Measurements from ENCODE around the gene RPTOR.

RPTOR gene

GRCh38 chr17:80729016-80729415 is 184.4 kb downstream of the RPTOR start:
- H3K27me3 ChIP-seq, result no peaks in the 10 kb centered on the region; a peak in 1 of 22 replicates
- peaks cover 22 to 44% (median 40%) of the 10 kb centered on the region in 10 experiments for H3K4me1 ChIP-seq
- H3K4me3 ChIP-seq, result no peak overlapping the region
- no peak overlapping the region for H3K4me2 ChIP-seq
- H3K9me3 ChIP-seq (replicated peaks in 1 of 11), result no peaks in the 10 kb centered on the region
- H3K36me3 ChIP-seq, result peaks cover 0 to 35% (median 14%) of the 10 kb centered on the region in 11 experiments; a peak in 14 of 22 replicates
- no peak for TF ChIP-seq Cebpa-rat (IDR thresholded peaks at IDR 0.05)
- peaks cover 47 to 85% (median 65%) of the 10 kb centered on the region in 11 experiments for H4K20me1 ChIP-seq
- H3K27ac ChIP-seq, result no peak overlapping the region
- no peak overlapping the region for H3K9ac ChIP-seq

GRCh38 chr17:80729761-80730160 is 185.1 kb downstream of the RPTOR start:
- Histone ChIP-seq H3K9me3 (replicated peaks in 1 of 11) (no peaks in the 10 kb centered on the region), H3K27ac (no peak overlapping the region), H3K36me3 (peaks cover 0 to 35% (median 14%) of the 10 kb centered on the region in 11 experiments; a peak in 15 of 22 replicates), H3K9ac (no peak overlapping the region), H3K4me1 (peaks cover 16 to 44% (median 40%) of the 10 kb centered on the region in 10 experiments), H3K4me3 (no peak overlapping the region), H3K27me3 (no peaks in the 10 kb centered on the region; a peak in 1 of 22 replicates), H3K4me2 (no peak overlapping the region), H4K20me1 (peaks cover 39 to 85% (median 65%) of the 10 kb centered on the region in 11 experiments)
- no peak for TF ChIP-seq Cebpa-rat (IDR thresholded peaks at IDR 0.05)

- Histone ChIP-seq H3K9me3 (replicated peaks in 1 of 11) (no peaks in the 10 kb centered on the region), H3K4me1 (peaks cover 15 to 36% (median 30%) of the 10 kb centered on the region in 10 experiments), H4K20me1 (peaks cover 31 to 85% (median 62%) of the 10 kb centered on the region in 11 experiments; a peak in 21 of 22 replicates), H3K27ac (no peak overlapping the region), H3K4me3 (no peak overlapping the region), H3K36me3 (peaks cover 0 to 35% (median 14%) of the 10 kb centered on the region in 11 experiments; a peak in 15 of 22 replicates), H3K4me2 (no peak overlapping the region), H3K9ac (no peak overlapping the region), H3K27me3 (no peaks in the 10 kb centered on the region; a peak in 1 of 22 replicates)
- no peak for TF ChIP-seq Cebpa-rat (IDR thresholded peaks at IDR 0.05)
Measured at GRCh38 chr17:80730739-80731138, 186.1 kb downstream of the RPTOR start.

- H3K9me3 ChIP-seq (replicated peaks in 1 of 11), result no peaks in the 10 kb centered on the region
- H3K36me3 ChIP-seq, result peaks cover 0 to 35% (median 18%) of the 10 kb centered on the region in 11 experiments; a peak in 15 of 22 replicates
- H3K4me2 ChIP-seq, result no peak overlapping the region
- no peaks in the 10 kb centered on the region for H3K27me3 ChIP-seq
- H3K4me1 ChIP-seq, result peaks cover 12 to 35% (median 28%) of the 10 kb centered on the region in 10 experiments
- no peak overlapping the region for H3K4me3 ChIP-seq
- TF ChIP-seq Cebpa-rat (IDR thresholded peaks at IDR 0.05), result no peak
- H4K20me1 ChIP-seq, result peaks cover 29 to 81% (median 60%) of the 10 kb centered on the region in 11 experiments; a peak in 21 of 22 replicates
- no peak overlapping the region for H3K9ac ChIP-seq
- H3K27ac ChIP-seq, result no peak overlapping the region
Measured at GRCh38 chr17:80731323-80731722, 186.7 kb downstream of the RPTOR start.

- Histone ChIP-seq H3K36me3 (peaks cover 0 to 32% (median 17%) of the 10 kb centered on the region in 11 experiments; a peak in 15 of 22 replicates), H3K4me2 (no peak overlapping the region), H3K9me3 (replicated peaks in 1 of 11) (no peaks in the 10 kb centered on the region), H3K4me3 (no peak overlapping the region), H3K4me1 (peaks cover 8 to 35% (median 28%) of the 10 kb centered on the region in 10 experiments), H3K9ac (no peak overlapping the region), H3K27ac (no peak overlapping the region), H3K27me3 (no peaks in the 10 kb centered on the region), H4K20me1 (peaks cover 29 to 79% (median 59%) of the 10 kb centered on the region in 11 experiments; a peak in 21 of 22 replicates)
- no peak for TF ChIP-seq Cebpa-rat (IDR thresholded peaks at IDR 0.05)
Measured at GRCh38 chr17:80732268-80732667, 187.6 kb downstream of the RPTOR start.

GRCh38 chr17:80737106-80738019 is 192.7 kb downstream of the RPTOR start:
- Histone ChIP-seq H3K27me3 (no peaks in the 10 kb centered on the region), H3K36me3 (peaks cover 14 to 48% (median 33%) of the 10 kb centered on the region in 11 experiments; a peak in 21 of 22 replicates), H3K4me2 (peak overlapping the region; percentile 70 to 97 (median 84)), H3K4me3 (no peak overlapping the region), H3K4me1 (peaks cover 28 to 52% (median 48%) of the 10 kb centered on the region in 10 experiments), H3K9me3 (replicated peaks in 1 of 11) (peaks cover 0 to 25% (median 15%) of the 10 kb centered on the region in 11 experiments; a peak in 18 of 22 replicates), H4K20me1 (peaks cover 17 to 50% (median 42%) of the 10 kb centered on the region in 11 experiments; a peak in 19 of 22 replicates), H3K9ac (peak overlapping the region in 2 of 11 experiments; percentile 18 to 28; a peak in 2 of 22 replicates), H3K27ac (peak overlapping the region in 6 of 11 experiments; percentile 40 to 73 (median 60); a peak in 11 of 22 replicates)
- TF ChIP-seq Cebpa-rat (IDR thresholded peaks at IDR 0.05), result no peak

GRCh38 chr17:80738020-80738808 is 193.6 kb downstream of the RPTOR start:
- H3K4me1 ChIP-seq, result peaks cover 28 to 52% (median 48%) of the 10 kb centered on the region in 10 experiments
- H4K20me1 ChIP-seq, result peaks cover 17 to 46% (median 42%) of the 10 kb centered on the region in 11 experiments; a peak in 19 of 22 replicates
- 0 out of 20 replicates have a peak overlapping the region, but pooled peaks of 1 of the 10 experiments have one; percentile 12 for H3K4me3 ChIP-seq
- H3K9ac ChIP-seq, result peak overlapping the region in 4 of 11 experiments; percentile 3 to 53 (median 23); a peak in 4 of 22 replicates
- H3K9me3 ChIP-seq (replicated peaks in 1 of 11), result peaks cover 0 to 32% (median 19%) of the 10 kb centered on the region in 11 experiments; a peak in 19 of 22 replicates
- peak overlapping the region; percentile 70 to 97 (median 84) for H3K4me2 ChIP-seq
- no peaks in the 10 kb centered on the region for H3K27me3 ChIP-seq
- TF ChIP-seq Cebpa-rat (IDR thresholded peaks at IDR 0.05), result no peak
- H3K36me3 ChIP-seq, result peaks cover 23 to 55% (median 39%) of the 10 kb centered on the region in 11 experiments; a peak in 21 of 22 replicates
- peak overlapping the region in 7 of 11 experiments; percentile 22 to 73 (median 57); a peak in 13 of 22 replicates for H3K27ac ChIP-seq

Data from BLaER1 treated with 17β-estradiol and CSF1 and Interleukin-3, amounts not matched to agents 10 nM and 100 nM (cell line).